ENCODE results near the gene NUP210L. TPM values are rescaled to one million over a fixed set of nuclear protein-coding genes. Genes with fewer than 3 reads are reported as not detected.

NUP210L gene
- total and polyA plus RNA-seq, 8 donors, result 0.18 TPM; not detected in 7

- peaks cover 22 to 57% (median 35%) of the 10 kb centered on the region in 4 donors for H3K4me1 ChIP-seq
- no peak for DNase-seq
- no peaks in the 10 kb centered on the region for H3K27me3 ChIP-seq
- TF ChIP-seq EP300 (IDR thresholded peaks at IDR 0.05) (no peak), POLR2AphosphoS5 (IDR thresholded peaks at IDR 0.05) (no peak), POLR2A (IDR thresholded peaks at IDR 0.05) (no peak)
- TF ChIP-seq, protein P1, sequence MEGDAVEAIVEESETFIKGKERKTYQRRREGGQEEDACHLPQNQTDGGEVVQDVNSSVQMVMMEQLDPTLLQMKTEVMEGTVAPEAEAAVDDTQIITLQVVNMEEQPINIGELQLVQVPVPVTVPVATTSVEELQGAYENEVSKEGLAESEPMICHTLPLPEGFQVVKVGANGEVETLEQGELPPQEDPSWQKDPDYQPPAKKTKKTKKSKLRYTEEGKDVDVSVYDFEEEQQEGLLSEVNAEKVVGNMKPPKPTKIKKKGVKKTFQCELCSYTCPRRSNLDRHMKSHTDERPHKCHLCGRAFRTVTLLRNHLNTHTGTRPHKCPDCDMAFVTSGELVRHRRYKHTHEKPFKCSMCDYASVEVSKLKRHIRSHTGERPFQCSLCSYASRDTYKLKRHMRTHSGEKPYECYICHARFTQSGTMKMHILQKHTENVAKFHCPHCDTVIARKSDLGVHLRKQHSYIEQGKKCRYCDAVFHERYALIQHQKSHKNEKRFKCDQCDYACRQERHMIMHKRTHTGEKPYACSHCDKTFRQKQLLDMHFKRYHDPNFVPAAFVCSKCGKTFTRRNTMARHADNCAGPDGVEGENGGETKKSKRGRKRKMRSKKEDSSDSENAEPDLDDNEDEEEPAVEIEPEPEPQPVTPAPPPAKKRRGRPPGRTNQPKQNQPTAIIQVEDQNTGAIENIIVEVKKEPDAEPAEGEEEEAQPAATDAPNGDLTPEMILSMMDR (IDR thresholded peaks at IDR 0.05), result no peak
- intact Hi-C loops (cut with DNase I; ENCODE audit: low total_unique reads), result no loop called here
- peaks cover 24 to 47% (median 44%) of the 10 kb centered on the region in 4 donors for H3K36me3 ChIP-seq
- 57 to 80% (median 78%) methylated on average over 2 of the region's 2 CpGs for WGBS, 5 donors
- H3K27ac ChIP-seq, result peak overlapping the region in 4 of 5 donors; percentile 93 to 98 (median 98)
- peak overlapping the region; percentile 76 to 97 (median 88) for H3K4me3 ChIP-seq
- H3K9me3 ChIP-seq, result no peaks in the 10 kb centered on the region
These were observed 163.1 kb downstream of the NUP210L start for GRCh38 chr1:153991806-153992205.

- no peaks in the 10 kb centered on the region for H3K27me3 ChIP-seq
- TF ChIP-seq EP300 (IDR thresholded peaks at IDR 0.05) (no peak), POLR2AphosphoS5 (IDR thresholded peaks at IDR 0.05) (no peak), POLR2A (IDR thresholded peaks at IDR 0.05) (no peak)
- TF ChIP-seq, protein P1 (IDR thresholded peaks at IDR 0.05), result no peak
- H3K4me3 ChIP-seq, result peak overlapping the region; percentile 76 to 97 (median 88)
- peaks cover 22 to 63% (median 40%) of the 10 kb centered on the region in 4 donors for H3K4me1 ChIP-seq
- WGBS, 5 donors, result 2 to 10% (median 5%) methylated on average over 9 of the region's 9 CpGs
- no peak for DNase-seq
- intact Hi-C loops (cut with DNase I; ENCODE audit: low total_unique reads), result no loop called here
- H3K36me3 ChIP-seq, result peaks cover 24 to 45% (median 44%) of the 10 kb centered on the region in 4 donors
- H3K9me3 ChIP-seq, result no peaks in the 10 kb centered on the region
- H3K27ac ChIP-seq, result peak overlapping the region; percentile 93 to 98 (median 97)
These were observed 163.7 kb downstream of the NUP210L start for GRCh38 chr1:153991151-153991630.

- H3K9me3 ChIP-seq, result no peaks in the 10 kb centered on the region
These were observed 164.3 kb downstream of the NUP210L start, which contains the start of gene RPS27 for GRCh38 chr1:153990468-153991150. Gene RPS27 (plus strand): TSS chr1:153990762. CDS start chr1:153990797, 35 bp downstream.

DNA sequence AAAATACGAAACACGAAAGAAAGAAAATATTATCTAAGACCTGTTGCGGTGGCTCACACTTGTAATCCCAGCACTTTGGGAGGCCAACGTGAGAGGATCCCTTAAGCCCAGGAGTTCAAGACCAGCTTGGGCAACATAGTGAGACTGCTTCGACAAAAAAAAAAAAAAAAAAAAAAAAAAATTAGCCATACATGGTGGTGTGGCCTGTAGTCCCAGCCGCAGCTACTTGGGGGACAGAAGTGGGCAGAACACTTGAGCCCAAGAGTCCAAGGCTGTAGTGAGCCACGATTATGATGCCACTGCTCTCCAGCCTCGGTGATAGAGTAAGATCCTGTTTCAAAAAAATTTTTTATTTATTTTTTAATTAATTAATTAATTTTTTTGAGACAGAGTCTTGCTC, 167.3 kb downstream of the NUP210L start:
- no peak for DNase-seq
- H3K4me3 ChIP-seq, result no peak overlapping the region
- H3K4me1 ChIP-seq, result peaks cover 29 to 55% (median 47%) of the 10 kb centered on the region in 4 donors
- no peaks in the 10 kb centered on the region for H3K9me3 ChIP-seq
- H3K27me3 ChIP-seq, result no peaks in the 10 kb centered on the region
- H3K36me3 ChIP-seq, result peaks cover 4 to 24% (median 17%) of the 10 kb centered on the region in 4 donors
- TF ChIP-seq POLR2A (IDR thresholded peaks at IDR 0.05) (no peak), POLR2AphosphoS5 (IDR thresholded peaks at IDR 0.05) (no peak), EP300 (IDR thresholded peaks at IDR 0.05) (no peak)
- TF ChIP-seq, protein P1 (IDR thresholded peaks at IDR 0.05), result no peak
- 84 to 91% (median 85%) methylated on average over 8 of the region's 8 CpGs for WGBS, 5 donors
- H3K27ac ChIP-seq, result peak overlapping the region in 4 of 5 donors; percentile 80 to 93 (median 88)
- intact Hi-C loops (cut with DNase I; ENCODE audit: low total_unique reads), result loop anchor here (5.0 kb wide), 1 partner anchor 190 kb away; no protein-coding TSS in a partner anchor

More at GRCh38 chr1:153990468-153991150, 164.3 kb downstream of the NUP210L start, which contains the start of gene RPS27:
- H3K27me3 ChIP-seq, result no peaks in the 10 kb centered on the region
- intact Hi-C loops (cut with DNase I; ENCODE audit: low total_unique reads), result no loop called here
- DNase-seq, result peak; percentile 90 to 99
- TF ChIP-seq EP300 (IDR thresholded peaks at IDR 0.05) (peak; percentile 58), POLR2A (IDR thresholded peaks at IDR 0.05) (peak in 2 of 4 donors; percentile 92 to 96), POLR2AphosphoS5 (IDR thresholded peaks at IDR 0.05) (peak; percentile 100)
- TF ChIP-seq, protein P1 (IDR thresholded peaks at IDR 0.05), result no peak
- 0 to 1% (median 0%) methylated on average over 24 to 36 of the region's 36 CpGs for WGBS, 5 donors
- H3K27ac ChIP-seq, result peak within 1 kb of the TSS; percentile 93 to 98 (median 97)
- peaks cover 24 to 40% (median 39%) of the 10 kb centered on the region in 4 donors for H3K36me3 ChIP-seq
- peak within 1 kb of the TSS; percentile 76 to 97 (median 88) for H3K4me3 ChIP-seq
- H3K4me1 ChIP-seq, result peaks cover 23 to 63% (median 42%) of the 10 kb centered on the region in 4 donors

Data from stomach (tissue), 9 donors.